ENCODE measurements around the gene NAT14.

DNA sequence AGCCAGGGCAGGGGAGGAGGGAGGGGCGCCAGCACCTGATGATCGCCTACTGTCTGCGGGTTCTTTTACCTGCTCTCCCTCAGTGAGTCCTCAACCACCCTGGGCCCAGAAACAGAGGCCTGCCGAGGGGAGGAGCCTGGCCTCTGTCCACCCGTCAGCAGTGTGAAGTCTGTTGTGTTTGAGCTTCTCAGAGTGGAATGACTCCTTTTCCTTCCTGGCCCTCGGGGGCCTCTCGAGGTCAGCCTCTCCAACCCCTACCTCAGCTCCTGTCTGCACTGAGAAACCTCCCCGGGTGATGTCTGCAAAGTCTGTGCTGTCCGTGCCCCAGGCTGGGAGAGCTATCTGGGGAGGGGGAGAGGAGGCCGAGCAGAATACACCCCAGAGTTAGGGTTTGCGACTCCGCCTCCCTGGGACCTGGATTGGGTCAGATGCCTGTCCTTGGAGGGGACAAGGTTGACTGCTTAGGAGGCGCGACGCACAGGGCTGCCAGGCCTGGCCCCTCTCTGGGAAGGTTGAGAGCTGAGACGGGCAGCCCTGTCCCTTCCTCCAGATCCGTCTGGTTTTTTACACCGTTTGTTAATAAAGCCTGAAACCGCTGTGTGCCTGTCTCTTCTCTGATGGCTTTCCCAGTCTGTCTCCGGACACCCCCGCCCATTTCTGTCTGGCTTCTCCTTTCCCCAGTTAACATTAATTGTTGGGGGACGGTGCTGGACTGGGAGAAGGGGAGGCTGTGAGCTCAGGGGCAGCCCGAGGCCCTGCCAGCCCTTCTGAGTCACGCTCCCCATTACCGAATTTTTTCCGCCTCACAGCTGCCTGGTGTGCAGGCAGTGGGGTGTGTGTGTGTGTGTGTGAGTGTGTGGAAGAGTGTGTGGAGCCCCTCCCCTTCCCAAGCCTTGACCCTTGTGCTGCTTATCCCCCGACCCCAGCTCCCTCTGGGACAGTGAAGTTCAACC is 2.3 kb downstream of the NAT14 start:
- TF ChIP-seq POLR2AphosphoS5 (IDR thresholded peaks at IDR 0.05; ENCODE audit: low read depth, low read length) (peak; percentile 72), SIN3A (IDR thresholded peaks at IDR 0.05; ENCODE audit: borderline replicate concordance, insufficient read depth, low read length) (0 out of 2 replicates have a peak, but pooled peaks have one; percentile 12), REST (IDR thresholded peaks at IDR 0.05; ENCODE audit: insufficient read depth in 1 of 2, low read depth in 2 of 2, low read length in 2 of 2) (peak in 1 of 2 experiments; percentile 28; a peak in 2 of 4 replicates), TAF1 (IDR thresholded peaks at IDR 0.05; ENCODE audit: borderline replicate concordance, insufficient read depth, low read length) (0 out of 2 replicates have a peak, but pooled peaks have one; percentile 41), FOXP2 (optimal IDR thresholded peaks at IDR 0.05; ENCODE audit: borderline replicate concordance, extremely low read depth, extremely low read length, insufficient read depth) (no peak)
